Measurements from ENCODE around the gene CFAP20DC. TPM values are rescaled to one million over a fixed set of nuclear protein-coding genes. Genes with fewer than 3 reads are reported as not detected.

The CFAP20DC gene
- total and polyA plus RNA-seq, 12 donors: 0.13 to 0.25 (median 0.14) TPM; not detected in 8

DNA sequence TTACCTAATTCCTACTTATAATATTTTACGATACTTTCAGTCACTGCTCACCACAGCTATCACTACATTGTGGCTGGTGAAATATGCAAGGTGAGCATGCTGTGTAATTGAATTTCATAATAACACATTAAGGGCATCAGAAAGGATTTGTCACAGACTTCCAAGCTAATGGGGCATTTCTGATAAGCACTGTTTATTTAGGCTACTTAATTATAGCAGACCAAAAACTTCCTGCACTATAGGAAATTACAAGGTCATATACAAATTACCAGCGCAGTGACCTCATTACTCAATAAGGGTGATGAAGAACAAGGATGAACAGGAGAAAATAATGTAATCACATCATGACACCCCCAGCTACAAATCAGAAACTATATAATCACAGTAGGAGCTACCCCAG lies 294.7 kb downstream of the CFAP20DC start:
- Histone ChIP-seq H3K27ac (no peak overlapping the region), H3K36me3 (no peaks in the 10 kb centered on the region), H3K27me3 (peaks cover 0 to 9% (median 0%) of the 10 kb centered on the region in 7 donors), H3K4me1 (no peaks in the 10 kb centered on the region), H3K4me3 (no peak overlapping the region), H3K9me3 (peaks cover 0 to 9% (median 0%) of the 10 kb centered on the region in 11 donors)
- no peak for ATAC-seq
- intact Hi-C loops (cut with DNase I): no loop called here
- DNase-seq: no peak
- TF ChIP-seq CTCF (IDR thresholded peaks at IDR 0.05): no peak
- WGBS, 2 donors: 84 to 92% methylated on average over 2 of the region's 2 CpGs

GRCh38 chr3:58754074-58754473 lies 295.8 kb downstream of the CFAP20DC start:
- H3K9me3 ChIP-seq: no peaks in the 10 kb centered on the region
- intact Hi-C loops (cut with DNase I): no loop called here
- WGBS, 2 donors: 76 to 82% methylated on average over 4 of the region's 4 CpGs
- no peak overlapping the region for H3K4me3 ChIP-seq
- peaks cover 0 to 9% (median 0%) of the 10 kb centered on the region in 7 donors for H3K27me3 ChIP-seq
- H3K27ac ChIP-seq: no peak overlapping the region
- no peaks in the 10 kb centered on the region for H3K36me3 ChIP-seq
- no peak for ATAC-seq
- no peak for TF ChIP-seq CTCF (IDR thresholded peaks at IDR 0.05)
- DNase-seq: no peak
- H3K4me1 ChIP-seq: no peaks in the 10 kb centered on the region

- DNase-seq (no peak), ATAC-seq (no peak)
- Histone ChIP-seq H3K27me3 (peaks cover 0 to 12% (median 0%) of the 10 kb centered on the region in 7 donors), H3K9me3 (no peaks in the 10 kb centered on the region), H3K4me3 (no peak overlapping the region), H3K36me3 (no peaks in the 10 kb centered on the region), H3K27ac (no peak overlapping the region), H3K4me1 (no peaks in the 10 kb centered on the region)
- intact Hi-C loops (cut with DNase I): no loop called here
- no peak for TF ChIP-seq CTCF (IDR thresholded peaks at IDR 0.05)
- WGBS, 2 donors: 59 to 67% methylated on average over 3 of the region's 3 CpGs
These were observed 297.8 kb downstream of the CFAP20DC start for GRCh38 chr3:58751882-58752567.

GRCh38 chr3:58751235-58751634 lies 298.6 kb downstream of the CFAP20DC start:
- no peak for TF ChIP-seq CTCF (IDR thresholded peaks at IDR 0.05)

More at GRCh38 chr3:58751235-58751634, 298.6 kb downstream of the CFAP20DC start:
- Histone ChIP-seq H3K4me1 (no peaks in the 10 kb centered on the region), H3K9me3 (no peaks in the 10 kb centered on the region), H3K27ac (no peak overlapping the region), H3K4me3 (no peak overlapping the region), H3K27me3 (peaks cover 0 to 12% (median 0%) of the 10 kb centered on the region in 7 donors), H3K36me3 (no peaks in the 10 kb centered on the region)
- 44 to 49% methylated on average over 4 of the region's 4 CpGs for WGBS, 2 donors
- ATAC-seq: no peak
- intact Hi-C loops (cut with DNase I): no loop called here
- DNase-seq: no peak

All from heart right ventricle (tissue), 16 donors.